HCT116 (cell line): ENCODE results near the gene MLXIPL.

Experiments
- CEBPB ChIP-seq: IDR thresholded peaks from 2 replicates; pipeline ENCODE4 v1.6.1; 2012; ENCODE audit warnings: low read depth
- CTCF ChIP-seq, 3 experiments: fragments of 200-600 bp in 1 of 3; sonication (generic) in 1 of 3; IDR thresholded peaks in 2 of 3; conservative IDR thresholded peaks in 1 of 3; 2 replicates each; pipeline ENCODE4 v1.5.1; 2012 to 2017; ENCODE audit warnings: low read depth in 2 of 3, low read length in 2 of 3, antibody characterized with exemption in 1 of 3, borderline replicate concordance in 1 of 3, control low read depth in 1 of 3, mild to moderate bottlenecking in 1 of 3, mixed read lengths in 1 of 3, mixed run types in 1 of 3, moderate library complexity in 1 of 3; ENCODE audit not compliant: insufficient read depth in 1 of 3
- EGR1 ChIP-seq: IDR thresholded peaks from 2 replicates; pipeline ENCODE4 v1.6.1; 2012; ENCODE audit warnings: low read depth
- EZH2 ChIP-seq: fragments of 200-600 bp; sonication (generic); IDR thresholded peaks from 2 replicates; pipeline ENCODE4 v1.6.1; 2017; ENCODE audit warnings: antibody characterized with exemption, mixed run types
- EZH2phosphoT487 ChIP-seq: fragments of 200-600 bp; IDR thresholded peaks from 2 replicates; pipeline ENCODE4 v1.6.1; 2018; ENCODE audit warnings: antibody characterized with exemption, borderline replicate concordance
- POLR2A ChIP-seq: IDR thresholded peaks from 2 replicates; pipeline ENCODE4 v1.7.0; 2011; ENCODE audit warnings: borderline replicate concordance; ENCODE audit not compliant: insufficient read depth, insufficient read length; ENCODE audit errors: extremely low read depth
- POLR2AphosphoS5 ChIP-seq: IDR thresholded peaks from 2 replicates; pipeline ENCODE4 v1.6.1; 2011; ENCODE audit warnings: mild to moderate bottlenecking, low read depth, low read length, moderate library complexity
- RAD21 ChIP-seq: IDR thresholded peaks from 2 replicates; pipeline ENCODE4 v1.6.1; 2012; ENCODE audit warnings: low read depth, mild to moderate bottlenecking
- SIN3A ChIP-seq: IDR thresholded peaks from 2 replicates; pipeline ENCODE4 v1.6.1; 2012; ENCODE audit warnings: low read depth
- ZNF274 ChIP-seq: fragments of 200-500 bp; sonication (Bioruptor generic); IDR thresholded peaks from 2 replicates; pipeline ENCODE4 v1.6.1; 2014; ENCODE audit warnings: mild to moderate bottlenecking, low read depth, low read length, inconsistent platforms
- TF ChIP-seq, protein P1 (sequence below): IDR thresholded peaks from 2 replicates; pipeline ENCODE4 v1.6.1; 2012

DNA sequence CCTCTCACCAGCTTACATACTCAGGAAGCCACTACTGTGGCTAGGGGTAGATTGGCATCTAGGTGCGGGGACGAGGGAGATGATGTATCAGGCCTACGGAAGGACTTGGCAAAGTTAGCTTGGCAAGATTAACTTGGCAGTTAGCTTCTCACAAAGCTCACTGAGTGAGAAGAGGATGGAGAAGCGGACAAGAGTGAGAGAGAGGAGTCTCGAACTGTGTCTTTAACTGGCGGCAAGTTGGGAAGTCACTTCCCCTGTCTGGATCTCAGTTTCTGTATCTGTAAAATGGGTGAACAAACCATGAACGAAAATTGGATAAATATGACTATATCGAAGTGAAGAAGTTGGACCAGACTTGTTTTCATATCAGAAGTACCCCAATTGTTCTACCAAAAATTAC, 9.5 kb upstream of the MLXIPL start:
- TF ChIP-seq EZH2 (no peak), CTCF (IDR thresholded peaks at IDR 0.05 in 2 of 3, conservative IDR thresholded peaks at IDR 0.05 in 1 of 3; ENCODE audit: borderline replicate concordance in 1 of 3, insufficient read depth in 1 of 3, low read depth in 2 of 3, low read length in 2 of 3) (no peak), ZNF274 (no peak), POLR2A (no peak), CEBPB (no peak), POLR2AphosphoS5 (no peak), RAD21 (no peak), EZH2phosphoT487 (no peak), EGR1 (no peak), SIN3A (no peak)
- TF ChIP-seq, protein P1, sequence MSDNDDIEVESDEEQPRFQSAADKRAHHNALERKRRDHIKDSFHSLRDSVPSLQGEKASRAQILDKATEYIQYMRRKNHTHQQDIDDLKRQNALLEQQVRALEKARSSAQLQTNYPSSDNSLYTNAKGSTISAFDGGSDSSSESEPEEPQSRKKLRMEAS = no peak
